AG04449 (cell line): ENCODE measurements around the gene HRH1.

Experiments used
- CTCF ChIA-PET: fragments of 350-600 bp; formaldehyde crosslinking; extraction: SDS; loops from one replicate; lab custom pipeline; 2021; ENCODE audit warnings: antibody characterized with exemption; lab: Yijun Ruan, JAX
- POLR2A ChIA-PET: fragments of 400-600, 350-600 bp; formaldehyde crosslinking; extraction: SDS; loops from one replicate; lab custom pipeline; 2020; ENCODE audit warnings: antibody characterized with exemption, inconsistent platforms; lab: Yijun Ruan, JAX
- DNase-seq: peaks from one replicate; pipeline ENCODE4 v3.0.0-alpha.2; 2010; ENCODE audit warnings: low read depth, low spot score
- H3K4me3 ChIP-seq: 2 replicates; pipeline ENCODE4 v1.5.1; 2011; ENCODE audit warnings: low read depth, mild to moderate bottlenecking, control low read depth, low read length
- CTCF ChIP-seq: IDR thresholded peaks from one replicate; pipeline ENCODE4 v1.5.1; 2011; ENCODE audit warnings: mild to moderate bottlenecking, moderate library complexity, low read length, control low read depth, inconsistent platforms; ENCODE audit not compliant: insufficient read depth; ENCODE audit errors: missing control alignments

The HRH1 gene

GRCh38 chr3:11186318-11186692 lies 32.0 kb downstream of the HRH1 start:
- ChIA-PET POLR2A (interaction anchor here (1.2 kb wide), 1 partner anchor 9 kb away, joined by 5 read pairs; no protein-coding TSS in a partner anchor), CTCF (interaction anchor here (0.6 to 1.9 kb wide), 5 partner anchors 9 to 583 kb away, joined by 3 to 9 read pairs (median 4); partner anchors contain the start of gene HRH1)
- no peak for TF ChIP-seq CTCF

GRCh38 chr3:11186771-11187191 lies 32.5 kb downstream of the HRH1 start:
- ChIA-PET POLR2A (interaction anchor here (1.2 kb wide), 1 partner anchor 9 kb away, joined by 5 read pairs; no protein-coding TSS in a partner anchor), CTCF (interaction anchor here (1.0 to 1.9 kb wide), 3 partner anchors 9 to 127 kb away, joined by 3 to 9 read pairs (median 4); partner anchors contain the start of gene HRH1)
- TF ChIP-seq CTCF: no peak
- DNase-seq: no peak
- H3K4me3 ChIP-seq: no peak overlapping the region

More at GRCh38 chr3:11186318-11186692, 32.0 kb downstream of the HRH1 start:
- DNase-seq: no peak
- H3K4me3 ChIP-seq: no peak overlapping the region

GRCh38 chr3:11187681-11188080 lies 33.4 kb downstream of the HRH1 start:
- CTCF ChIA-PET: interaction anchor here (1.2 to 1.4 kb wide), 2 partner anchors 32 to 127 kb away, joined by 3 read pairs; no protein-coding TSS in a partner anchor
- no peak overlapping the region for H3K4me3 ChIP-seq
- POLR2A ChIA-PET: no interaction called here
- TF ChIP-seq CTCF: no peak
- DNase-seq: no peak

- no peak overlapping the region for H3K4me3 ChIP-seq
- no peak for TF ChIP-seq CTCF
- DNase-seq: no peak
- POLR2A ChIA-PET: no interaction called here
- CTCF ChIA-PET: interaction anchor here (1.2 to 1.4 kb wide), 3 partner anchors 33 to 128 kb away, joined by 3 to 4 read pairs (median 3); no protein-coding TSS in a partner anchor
Observed at GRCh38 chr3:11188231-11188630, 33.9 kb downstream of the HRH1 start.

- no peak for TF ChIP-seq CTCF
- no peak overlapping the region for H3K4me3 ChIP-seq
- CTCF ChIA-PET: interaction anchor here (0.9 to 3.6 kb wide), 7 partner anchors 9 to 142 kb away, joined by 3 to 18 read pairs (median 8); no protein-coding TSS in a partner anchor
- DNase-seq: no peak
- POLR2A ChIA-PET: interaction anchor here (0.7 to 1.5 kb wide), 5 partner anchors 9 to 58 kb away, joined by 3 to 5 read pairs (median 4); partner anchors contain the start of gene HRH1
Observed at GRCh38 chr3:11195201-11195600, 40.9 kb downstream of the HRH1 start.

- no peak for DNase-seq
- ChIA-PET CTCF (interaction anchor here (0.7 to 3.6 kb wide), 9 partner anchors 9 to 141 kb away, joined by 3 to 18 read pairs (median 4); no protein-coding TSS in a partner anchor), POLR2A (interaction anchor here (0.5 to 1.5 kb wide), 9 partner anchors 10 to 59 kb away, joined by 3 to 5 read pairs (median 3); partner anchors contain the start of gene HRH1)
- peak overlapping the region; percentile 38 for H3K4me3 ChIP-seq
- TF ChIP-seq CTCF: peak; percentile 1
Observed at GRCh38 chr3:11195721-11196332, 41.5 kb downstream of the HRH1 start.
